K562 (cell line): ENCODE results near the gene DYNC1H1. TPM values are rescaled to one million over a fixed set of nuclear protein-coding genes. Genes with fewer than 3 reads are reported as not detected.

Source experiments
- ATAC-seq: fragments of 200-7000 bp; cut with Tn5 transposase; 3 replicates; pipeline ENCODE4 v1.9.1; 2020; ENCODE audit warnings: moderate library complexity
- BruUV-seq: library from RNA; stranded (reverse); fragments of 400-500 nt; replicated peaks from 2 replicates; lab custom pipeline; 2021; lab: Mats Ljungman, UMichigan
- CTCF ChIA-PET: fragments of 300-600 bp; formaldehyde crosslinking; extraction: SDS; loops from one replicate; lab custom pipeline; 2021; ENCODE audit warnings: low intra/inter-chr PET ratio; lab: Yijun Ruan, JAX
- POLR2A ChIA-PET: fragments of 300-600, 350-650 bp; sonication (Branson Sonifier 250); formaldehyde crosslinking; extraction: SDS; loops from one replicate; lab custom pipeline; 2021; ENCODE audit warnings: antibody characterized with exemption, inconsistent platforms; lab: Yijun Ruan, JAX
- DNase-seq, 4 experiments: peaks; one replicate each; pipeline versions ENCODE4 v3.0.0 to v3.0.0-alpha.2; 2011 to 2018; ENCODE audit warnings: low spot score in 3 of 4, mixed read lengths in 3 of 4; ENCODE audit errors: extremely low read depth in 1 of 4
- FAIRE-seq: peaks from 2 replicates; lab custom pipeline; 2011; peaks lifted over from hg19 to GRCh38; lab: Jason Lieb, UNC
- H2AFZ ChIP-seq: 2 replicates; pipeline ENCODE4 v1.6.0; 2011; ENCODE audit warnings: low read depth, low read length, control low read depth, inconsistent platforms
- H3K27ac ChIP-seq: fragments of 200-600 bp; 3 replicates; pipeline ENCODE4 v1.8.0; 2011; ENCODE audit warnings: low read depth, mild to moderate bottlenecking, control low read depth, inconsistent platforms, low read length, moderate library complexity, mixed read lengths; ENCODE audit errors: extremely low read depth
- H3K27me3 ChIP-seq, 2 experiments: fragments of 300-600 bp in 1 of 2; 2 replicates in 1 of 2; 3 replicates in 1 of 2; pipeline versions ENCODE4 v1.6.0 to v1.8.0; 2011; ENCODE audit warnings: inconsistent platforms in 2 of 2, low read length in 2 of 2, mild to moderate bottlenecking in 1 of 2, mixed read lengths in 1 of 2, moderate library complexity in 1 of 2; ENCODE audit not compliant: control insufficient read depth in 2 of 2, insufficient read depth in 2 of 2
- H3K36me3 ChIP-seq: fragments of 300-600 bp; 3 replicates; pipeline ENCODE4 v1.8.0; 2011; ENCODE audit warnings: mild to moderate bottlenecking, low read length, inconsistent platforms; ENCODE audit not compliant: control insufficient read depth, insufficient read depth
- H3K4me1 ChIP-seq, 2 experiments: fragments of 200-600 bp in 1 of 2; replicated peaks in 1 of 2; 2 replicates in 1 of 2; 3 replicates in 1 of 2; pipeline versions ENCODE4 v1.5.1 to v1.8.0; 2011; ENCODE audit warnings: inconsistent platforms in 2 of 2, low read length in 2 of 2, mild to moderate bottlenecking in 1 of 2, mixed read lengths in 1 of 2, moderate library complexity in 1 of 2; ENCODE audit not compliant: control insufficient read depth in 2 of 2, insufficient read depth in 2 of 2
- H3K4me2 ChIP-seq: 2 replicates; pipeline ENCODE4 v1.6.1; 2011; ENCODE audit warnings: low read length, control low read depth, inconsistent platforms, mixed read lengths; ENCODE audit not compliant: insufficient read depth
- H3K4me3 ChIP-seq: fragments of 200-600 bp; sonication (generic), shearing (Covaris generic); 2 replicates; pipeline ENCODE4 v1.5.1; 2016; ENCODE audit warnings: control low read depth, inconsistent platforms
- H3K79me2 ChIP-seq: fragments of 200-600 bp; 3 replicates; pipeline ENCODE4 v1.8.0; 2011; ENCODE audit warnings: low read length, inconsistent platforms; ENCODE audit not compliant: control insufficient read depth, insufficient read depth
- H3K9ac ChIP-seq, 2 experiments: 2 replicates each; pipeline versions ENCODE4 v1.6.0 to v1.6.1; 2011; ENCODE audit warnings: low read depth in 2 of 2, low read length in 2 of 2, control low read depth in 1 of 2, inconsistent platforms in 1 of 2, mild to moderate bottlenecking in 1 of 2, mixed read lengths in 1 of 2; ENCODE audit not compliant: insufficient read depth in 1 of 2
- H3K9me1 ChIP-seq: one replicate; pipeline ENCODE4 v1.6.0; 2011; ENCODE audit warnings: inconsistent platforms, mild to moderate bottlenecking, low read length, moderate library complexity; ENCODE audit not compliant: control insufficient read depth, insufficient read depth
- H3K9me3 ChIP-seq: replicated peaks from 2 replicates; pipeline ENCODE4 v1.5.1; 2011; ENCODE audit warnings: low read depth, low read length, inconsistent platforms; ENCODE audit not compliant: control insufficient read depth, insufficient read depth
- H4K20me1 ChIP-seq: replicated peaks from 2 replicates; pipeline ENCODE4 v1.6.1; 2011; ENCODE audit warnings: low read length, inconsistent platforms, mixed read lengths; ENCODE audit not compliant: control insufficient read depth, insufficient read depth
- ARNT ChIP-seq, 2 experiments: fragments of 450-650 bp; IDR thresholded peaks; 2 replicates each; pipeline ENCODE4 v1.6.1; 2016; ENCODE audit warnings: mild to moderate bottlenecking in 1 of 2
- COPS2 ChIP-seq: fragments of 450-650 bp; conservative IDR thresholded peaks from 2 replicates; pipeline ENCODE4 v1.6.1; 2016; ENCODE audit warnings: mild to moderate bottlenecking, moderate library complexity
- ETS2 ChIP-seq: IDR thresholded peaks from 2 replicates; pipeline ENCODE4 v1.6.1; 2016; ENCODE audit warnings: borderline replicate concordance, missing genetic modification characterization, mild to moderate bottlenecking, moderate library complexity, missing compliant biosample characterization; ENCODE audit not compliant: poor library complexity, severe bottlenecking
- HMGN3 ChIP-seq: IDR thresholded peaks from 2 replicates; pipeline ENCODE4 v1.6.1; 2011; ENCODE audit warnings: borderline replicate concordance, low read depth, mild to moderate bottlenecking, mixed read lengths, low read length; ENCODE audit not compliant: insufficient read length; ENCODE audit errors: extremely low read depth
- MAFG ChIP-seq: fragments of 450-650 bp; conservative IDR thresholded peaks from 2 replicates; pipeline ENCODE4 v1.6.1; 2016; ENCODE audit warnings: missing genetic modification characterization, missing compliant biosample characterization
- MTA2 ChIP-seq: fragments of 450-650 bp; IDR thresholded peaks from 2 replicates; pipeline ENCODE4 v1.6.1; 2016; ENCODE audit warnings: low read depth
- PML ChIP-seq: IDR thresholded peaks from 2 replicates; pipeline ENCODE4 v1.6.1; 2012; ENCODE audit warnings: low read length, inconsistent platforms
- POLR2A ChIP-seq: fragments of 450-650 bp; conservative IDR thresholded peaks from 2 replicates; pipeline ENCODE4 v1.6.1; 2016
- POLR2B ChIP-seq: fragments of 450-650 bp; IDR thresholded peaks from 2 replicates; pipeline ENCODE4 v1.6.1; 2018; ENCODE audit warnings: low read depth; ENCODE audit not compliant: partially characterized antibody
- PTTG1 ChIP-seq: fragments of 450-650 bp; IDR thresholded peaks from 2 replicates; pipeline ENCODE4 v1.6.1; 2016; ENCODE audit warnings: low read depth, mild to moderate bottlenecking, missing genetic modification characterization, missing compliant biosample characterization
- PYGO2 ChIP-seq: fragments of 450-650 bp; IDR thresholded peaks from 2 replicates; pipeline ENCODE4 v1.6.1; 2016; ENCODE audit warnings: mild to moderate bottlenecking, missing genetic modification characterization, moderate library complexity, missing compliant biosample characterization
- SMAD4 ChIP-seq: fragments of 250-450 bp; sonication (Bioruptor Pico); conservative IDR thresholded peaks from 2 replicates; pipeline ENCODE4 v1.8.0; 2021; ENCODE audit warnings: inconsistent platforms, mild to moderate bottlenecking, moderate library complexity
- SRSF3 ChIP-seq: fragments of 200-400 bp; formaldehyde crosslinking; IDR thresholded peaks from 2 replicates; pipeline ENCODE4 v1.6.1; 2016; ENCODE audit warnings: mild to moderate bottlenecking, low read length, moderate library complexity; ENCODE audit not compliant: insufficient read depth
- ZNF3 ChIP-seq: fragments of 250-450 bp; sonication (Bioruptor Pico); IDR thresholded peaks from 2 replicates; pipeline ENCODE4 v1.5.0; 2021; ENCODE audit warnings: mild to moderate bottlenecking, moderate library complexity
- ZNF436 ChIP-seq: fragments of 250-450, 450-650 bp; sonication (Bioruptor Pico); formaldehyde crosslinking; IDR thresholded peaks from 2 replicates; pipeline ENCODE4 v1.7.0; 2020; ENCODE audit warnings: mild to moderate bottlenecking
- ZNF696 ChIP-seq: fragments of 250-450 bp; sonication (Bioruptor Pico); conservative IDR thresholded peaks from 2 replicates; pipeline ENCODE4 v1.4.0; 2020; ENCODE audit warnings: mild to moderate bottlenecking, moderate library complexity
- WGBS: fragments of 100-300 bp; shearing (Covaris generic); methylation state at CpG from one replicate; pipeline ENCODE4 v1.1.6; 2016; ENCODE audit warnings: low coverage, mixed read lengths; ENCODE audit not compliant: insufficient coverage; ENCODE audit errors: missing lambda C conversion rate; 5-methylcytosine and 5-hydroxymethylcytosine counted together
- in situ Hi-C: fragments of 300-500 bp; cut with MboI; formaldehyde crosslinking; loops from 4 replicates; pipeline ENCODE4 v1.15.0; 2018; ENCODE audit warnings: inconsistent platforms, mixed read lengths
- intact Hi-C: fragments of 100-400 bp; cut with micrococcal nuclease; formaldehyde crosslinking; loops from 2 replicates; pipeline ENCODE4 v1.14.2; 2022
- polyA plus RNA-seq, 8 experiments: library from polyadenylated mRNA; depleted of rRNA in 4 of 8; stranded (reverse) in 5 of 8; unstranded in 3 of 8; fragments of >200 nt; fragmentation: Nextera tagmentation in 2 of 8; fragmentation: Illumina TruSeq in 1 of 8; extraction: Ambion mirVana in 2 of 8; extraction: Trizol in 1 of 8; gene quantifications; 2 replicates each; pipeline versions ENCODE4 v1.2.1 to v1.2.3, GENCODE V29; 2011 to 2014; ENCODE audit warnings: inconsistent platforms in 1 of 8, missing spikeins in 1 of 8
- total RNA-seq, 7 experiments: library from RNA; depleted of rRNA in 6 of 7; stranded (reverse); fragments of >200 nt in 6 of 7; fragmentation: Illumina TruSeq in 2 of 7; extraction: Trizol in 2 of 7; gene quantifications; 2 replicates each; pipeline versions ENCODE4 v1.2.1 to v1.2.3, GENCODE V29; 2011 to 2021; ENCODE audit warnings: low replicate concordance in 1 of 7
- TF ChIP-seq, protein P1 (sequence below), 2 experiments: fragments of 450-650 bp; IDR thresholded peaks; 2 replicates each; pipeline ENCODE4 v1.6.1; 2016
- TF ChIP-seq, protein P2 (sequence below): fragments of 250-450 bp; sonication (Bioruptor Pico); IDR thresholded peaks from 2 replicates; pipeline ENCODE4 v1.9.0; 2021; ENCODE audit warnings: mild to moderate bottlenecking

DYNC1H1 gene
- total and polyA plus RNA-seq, 9 of the 15 experiments (the other 6 are each of a cell fraction or from before 2014, with no cell fraction given) = 31.9 to 335 (median 115) TPM

DNA sequence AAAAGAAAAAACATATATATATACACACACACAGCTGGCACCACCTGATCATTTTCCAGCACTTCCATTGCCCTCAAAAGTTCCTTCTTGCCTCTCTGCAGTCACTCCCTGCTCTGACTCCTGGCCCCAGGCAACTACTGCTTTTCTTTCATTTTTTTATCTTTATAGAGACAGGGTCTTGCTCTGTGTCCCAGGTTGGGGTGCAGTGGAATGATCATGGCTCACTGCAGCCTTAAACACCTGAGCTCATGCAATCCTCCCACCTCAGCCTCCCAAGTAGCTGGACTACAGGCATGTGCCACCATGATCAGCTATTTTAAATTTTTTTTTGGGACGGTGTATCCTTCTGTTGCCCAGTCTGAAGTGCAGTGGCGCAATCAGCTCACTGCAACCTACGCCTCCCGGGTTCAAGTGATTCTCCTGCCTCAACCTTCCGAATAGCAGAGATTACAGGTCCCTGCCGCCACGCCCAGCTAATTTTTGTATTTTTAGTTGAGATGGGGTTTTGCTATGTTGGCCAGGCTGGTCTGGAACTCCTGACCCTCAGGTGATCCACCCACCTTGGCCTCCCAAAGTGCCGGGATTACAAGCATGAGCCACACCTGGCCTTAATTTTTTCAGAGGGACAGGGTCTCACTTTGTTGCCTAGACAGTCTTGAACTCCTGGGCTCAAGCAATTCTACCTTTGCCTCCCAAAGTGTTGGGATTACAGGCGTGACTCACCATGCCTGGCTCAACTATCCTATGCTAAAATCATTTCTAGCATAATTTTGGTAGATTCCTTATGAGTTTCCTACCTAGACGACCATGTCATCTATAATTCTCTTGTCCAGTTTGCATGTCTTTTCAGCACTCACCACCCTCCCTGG is 114.7 kb downstream of the DYNC1H1 start:
- Histone ChIP-seq H3K27ac (no peak overlapping the region), H3K4me3 (no peak overlapping the region), H3K79me2 (peaks cover 31% of the 10 kb centered on the region), H4K20me1 (0 out of 2 replicates have a peak, but pooled peaks cover 8% of the 10 kb centered on the region), H2AFZ (no peak overlapping the region), H3K4me1 (peaks cover 3 to 5% of the 10 kb centered on the region in 2 experiments; a peak in 3 of 5 replicates), H3K9me1 (no peaks in the 10 kb centered on the region), H3K27me3 (no peaks in the 10 kb centered on the region), H3K36me3 (peaks cover 48% of the 10 kb centered on the region), H3K4me2 (no peak overlapping the region), H3K9ac (no peak overlapping the region), H3K9me3 (no peaks in the 10 kb centered on the region)
- FAIRE-seq (no peak), ATAC-seq (peak; percentile 28), DNase-seq (no peak)
- no TSS peak for BruUV-seq
- intact Hi-C loops = no loop called here
- in situ Hi-C loops = no loop called here
- CTCF ChIA-PET = no interaction called here
- WGBS = 76% methylated on average over 10 of the region's 10 CpGs
- POLR2A ChIA-PET = interaction anchor here (0.6 to 3.0 kb wide), 7 partner anchors 7 to 78 kb away, joined by 3 to 15 read pairs (median 7); partner anchors contain the start of gene HSP90AA1
- TF ChIP-seq ZNF3 (CRISPR knock-in tag) = no peak
- no peak for TF ChIP-seq MTA2
- peak; percentile 53 for TF ChIP-seq POLR2B
- no peak for TF ChIP-seq COPS2
- TF ChIP-seq, protein P1, sequence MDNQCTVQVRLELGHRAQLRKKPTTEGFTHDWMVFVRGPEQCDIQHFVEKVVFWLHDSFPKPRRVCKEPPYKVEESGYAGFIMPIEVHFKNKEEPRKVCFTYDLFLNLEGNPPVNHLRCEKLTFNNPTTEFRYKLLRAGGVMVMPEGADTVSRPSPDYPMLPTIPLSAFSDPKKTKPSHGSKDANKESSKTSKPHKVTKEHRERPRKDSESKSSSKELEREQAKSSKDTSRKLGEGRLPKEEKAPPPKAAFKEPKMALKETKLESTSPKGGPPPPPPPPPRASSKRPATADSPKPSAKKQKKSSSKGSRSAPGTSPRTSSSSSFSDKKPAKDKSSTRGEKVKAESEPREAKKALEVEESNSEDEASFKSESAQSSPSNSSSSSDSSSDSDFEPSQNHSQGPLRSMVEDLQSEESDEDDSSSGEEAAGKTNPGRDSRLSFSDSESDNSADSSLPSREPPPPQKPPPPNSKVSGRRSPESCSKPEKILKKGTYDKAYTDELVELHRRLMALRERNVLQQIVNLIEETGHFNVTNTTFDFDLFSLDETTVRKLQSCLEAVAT (IDR thresholded peaks at IDR 0.05) = no peak
- TF ChIP-seq POLR2A = peak; percentile 72
- TF ChIP-seq, protein P2, sequence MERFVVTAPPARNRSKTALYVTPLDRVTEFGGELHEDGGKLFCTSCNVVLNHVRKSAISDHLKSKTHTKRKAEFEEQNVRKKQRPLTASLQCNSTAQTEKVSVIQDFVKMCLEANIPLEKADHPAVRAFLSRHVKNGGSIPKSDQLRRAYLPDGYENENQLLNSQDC (CRISPR knock-in tag) = no peak; the same call in 1 of the 2 replicates
- TF ChIP-seq PYGO2 (tag) = no peak
- TF ChIP-seq PML = peak; percentile 10; the same call in 1 of the 2 replicates
- TF ChIP-seq PTTG1 = no peak
- TF ChIP-seq HMGN3 = no peak
- TF ChIP-seq ARNT (IDR thresholded peaks at IDR 0.05) = no peak
- no peak for TF ChIP-seq SRSF3
- no peak for TF ChIP-seq SMAD4
- no peak for TF ChIP-seq ETS2 (tag)
- TF ChIP-seq ZNF696 (CRISPR knock-in tag) = no peak
- no peak for TF ChIP-seq MAFG (tag)
- no peak for TF ChIP-seq ZNF436
